Right atrium auricular region (tissue), 2 donors: ENCODE results near the gene ARMC2. TPM values are rescaled to one million over a fixed set of nuclear protein-coding genes. Genes with fewer than 3 reads are reported as not detected.

ENCODE experiments used
- DNase-seq: peaks from one replicate; pipeline ENCODE4 v3.0.0-alpha.2; 2019; ENCODE audit warnings: low spot score
- H3K27ac ChIP-seq, 2 donors: fragments of 200-600 bp; sonication (generic); 1 replicate in 1 of 2; 2 replicates in 1 of 2; pipeline ENCODE4 v1.5.1; 2016 to 2019
- H3K27me3 ChIP-seq, 2 donors: fragments of 200-600 bp; sonication (generic); one replicate each; pipeline versions ENCODE4 v1.5.1 to v1.6.0; 2017 to 2019
- H3K36me3 ChIP-seq: fragments of 200-600 bp; sonication (generic); one replicate; pipeline ENCODE4 v1.5.1; 2016
- H3K4me1 ChIP-seq, 2 donors: fragments of 200-600 bp; sonication (generic); one replicate each; pipeline versions ENCODE4 v1.5.1 to v1.6.0; 2017 to 2019
- H3K4me3 ChIP-seq, 2 donors: fragments of 200-600 bp; sonication (generic); 1 replicate in 1 of 2; 2 replicates in 1 of 2; pipeline ENCODE4 v1.5.1; 2017 to 2019; ENCODE audit warnings: mild to moderate bottlenecking in 1 of 2, moderate library complexity in 1 of 2
- H3K9me3 ChIP-seq, 2 donors: fragments of 200-600 bp; sonication (generic); one replicate each; pipeline ENCODE4 v1.5.1; 2019
- CTCF ChIP-seq, 2 donors: fragments of 200-600 bp; sonication (generic); IDR thresholded peaks; one replicate each; pipeline ENCODE4 v1.5.1; 2019; ENCODE audit warnings: antibody characterized with exemption in 2 of 2
- total RNA-seq, 2 donors: library from RNA; depleted of rRNA; stranded (reverse); fragments of >200 nt; gene quantifications; one replicate each; pipeline ENCODE4 v1.1.0, GENCODE V29; 2016

ARMC2 gene
- total RNA-seq, 2 donors from 2014 or later = 5.3 to 5.5 TPM

- H3K27ac ChIP-seq = no peak overlapping the region
These were observed 111.9 kb downstream of the ARMC2 start for GRCh38 chr6:108959972-108960582.

DNA sequence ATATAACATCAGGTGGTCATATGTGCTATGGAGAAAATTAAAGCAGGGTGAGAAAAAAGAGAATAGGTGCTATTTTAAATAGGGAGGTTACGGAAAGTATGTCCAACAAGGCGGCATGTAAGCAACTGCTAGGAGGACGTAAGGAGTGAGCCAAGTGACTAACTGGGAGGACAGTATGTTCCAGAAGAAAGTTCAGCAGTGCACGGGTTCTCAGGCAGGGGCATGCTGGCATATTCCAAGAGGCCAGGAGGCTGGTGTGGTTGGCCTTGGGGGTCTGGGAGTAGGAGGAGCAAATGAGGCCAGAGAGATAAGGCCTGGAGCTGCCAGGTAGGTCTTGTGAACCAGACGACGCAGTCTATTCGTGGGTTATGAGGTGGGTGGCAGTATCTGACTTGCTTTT, 112.4 kb downstream of the ARMC2 start:
- H3K4me1 ChIP-seq = peaks cover 0 to 18% of the 10 kb centered on the region in 2 donors

More at GRCh38 chr6:108959972-108960582, 111.9 kb downstream of the ARMC2 start:
- H3K27me3 ChIP-seq = no peaks in the 10 kb centered on the region
- no peak for TF ChIP-seq CTCF (IDR thresholded peaks at IDR 0.05)
- peaks cover 0 to 18% of the 10 kb centered on the region in 2 donors for H3K4me1 ChIP-seq
- no peaks in the 10 kb centered on the region for H3K9me3 ChIP-seq
- H3K4me3 ChIP-seq = no peak overlapping the region
- no peaks in the 10 kb centered on the region for H3K36me3 ChIP-seq
- DNase-seq = no peak

GRCh38 chr6:108961077-108961476, 112.9 kb downstream of the ARMC2 start:
- peak overlapping the region in 1 of 2 donors; percentile 20 for H3K27ac ChIP-seq
- no peak overlapping the region for H3K4me3 ChIP-seq
- no peaks in the 10 kb centered on the region for H3K36me3 ChIP-seq
- H3K4me1 ChIP-seq = peaks cover 0 to 19% of the 10 kb centered on the region in 2 donors
- H3K27me3 ChIP-seq = no peaks in the 10 kb centered on the region
- no peak for TF ChIP-seq CTCF (IDR thresholded peaks at IDR 0.05)
- no peaks in the 10 kb centered on the region for H3K9me3 ChIP-seq
- no peak for DNase-seq

More for the DNA sequence above, 112.4 kb downstream of the ARMC2 start:
- peak overlapping the region in 1 of 2 donors; percentile 20 for H3K27ac ChIP-seq
- H3K36me3 ChIP-seq = no peaks in the 10 kb centered on the region
- no peaks in the 10 kb centered on the region for H3K9me3 ChIP-seq
- TF ChIP-seq CTCF (IDR thresholded peaks at IDR 0.05) = no peak
- DNase-seq = no peak
- H3K27me3 ChIP-seq = no peaks in the 10 kb centered on the region
- H3K4me3 ChIP-seq = no peak overlapping the region

DNA sequence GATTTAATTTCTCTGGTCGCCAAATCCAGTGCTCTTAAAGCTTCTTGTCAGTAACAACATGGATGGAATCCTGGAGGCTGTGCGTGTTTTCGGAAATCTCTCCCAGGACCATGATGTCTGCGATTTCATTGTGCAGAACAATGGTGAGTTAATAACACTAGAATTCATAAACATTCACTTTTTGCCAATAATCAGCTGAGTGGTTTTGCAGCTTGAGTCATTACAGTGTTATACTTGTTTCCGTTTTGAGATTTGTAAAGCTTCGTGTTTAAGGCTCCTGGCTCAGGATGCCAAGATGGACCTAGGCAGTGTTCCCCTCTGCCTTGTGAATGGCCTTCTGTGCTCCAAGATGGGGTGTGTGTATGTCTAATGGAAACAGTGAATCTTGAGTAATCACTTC, 113.8 kb downstream of the ARMC2 start:
- Histone ChIP-seq H3K27ac (no peak overlapping the region), H3K4me1 (peaks cover 0 to 28% of the 10 kb centered on the region in 2 donors)

DNA sequence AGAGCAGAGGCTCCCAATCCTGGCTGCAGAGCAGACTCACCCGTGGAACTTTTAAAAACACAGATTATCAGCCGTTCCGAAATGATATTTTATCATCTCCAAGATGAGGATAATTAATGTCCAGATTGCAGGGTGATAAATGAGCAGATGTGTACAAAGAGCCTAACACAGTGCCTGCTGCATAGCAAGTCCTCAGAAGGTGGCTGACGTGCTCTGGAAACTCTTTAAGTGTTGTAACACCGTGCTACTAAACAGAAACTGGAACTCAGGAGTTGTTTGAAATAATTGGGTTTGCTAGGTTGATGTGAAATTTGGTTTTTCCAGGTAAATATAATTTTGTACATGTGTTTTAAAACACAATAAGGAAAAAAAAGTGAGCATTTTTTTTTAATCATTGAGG, 118.0 kb downstream of the ARMC2 start:
- no peak for TF ChIP-seq CTCF (IDR thresholded peaks at IDR 0.05)
- Histone ChIP-seq H3K9me3 (no peaks in the 10 kb centered on the region), H3K27ac (peak overlapping the region; percentile 75 to 90), H3K4me3 (no peak overlapping the region), H3K27me3 (no peaks in the 10 kb centered on the region), H3K4me1 (peaks cover 0 to 46% of the 10 kb centered on the region in 2 donors), H3K36me3 (no peaks in the 10 kb centered on the region)
- DNase-seq = no peak

More for the DNA sequence above, 113.8 kb downstream of the ARMC2 start:
- no peak for DNase-seq
- no peaks in the 10 kb centered on the region for H3K27me3 ChIP-seq
- H3K36me3 ChIP-seq = no peaks in the 10 kb centered on the region
- no peak overlapping the region for H3K4me3 ChIP-seq
- TF ChIP-seq CTCF (IDR thresholded peaks at IDR 0.05) = no peak
- no peaks in the 10 kb centered on the region for H3K9me3 ChIP-seq
